Left ventricle myocardium inferior (tissue), 1 donor: ENCODE measurements around the gene ZNF174. TPM values are rescaled to one million over a fixed set of nuclear protein-coding genes. Genes with fewer than 3 reads are reported as not detected.

Source experiments
- DNase-seq: peaks from one replicate; pipeline ENCODE4 v3.0.0-alpha.2; 2020
- H3K27ac ChIP-seq: fragments of 200-600 bp; replicated peaks from 2 replicates; pipeline ENCODE4 v1.8.0; 2021
- H3K27me3 ChIP-seq: fragments of 200-600 bp; 2 replicates; pipeline ENCODE4 v1.8.0; 2021; ENCODE audit warnings: low read depth
- H3K36me3 ChIP-seq: fragments of 200-600 bp; 2 replicates; pipeline ENCODE4 v1.8.0; 2021
- H3K4me1 ChIP-seq: fragments of 200-600 bp; 2 replicates; pipeline ENCODE4 v1.8.0; 2021
- H3K4me3 ChIP-seq: fragments of 200-600 bp; 2 replicates; pipeline ENCODE4 v1.8.0; 2021; ENCODE audit warnings: mild to moderate bottlenecking, moderate library complexity
- H3K9me3 ChIP-seq: fragments of 200-600 bp; replicated peaks from 2 replicates; pipeline ENCODE4 v1.8.0; 2021
- intact Hi-C: fragments of 100-400 bp; cut with micrococcal nuclease; formaldehyde crosslinking; loops from one replicate; pipeline ENCODE4 v1.11.0; 2022
- long read RNA-seq: library from polyadenylated mRNA; unstranded; transcript quantifications from one replicate; pipeline ENCODE4 v2.0.0, GENCODE V29; 2021
- total RNA-seq: library from RNA; stranded (reverse); fragmentation: NEBNext Ultra II Directional; extraction: Animal tissue kit (Norgen Biotek cat#: 25700); gene quantifications from one replicate; pipeline ENCODE4 v1.2.1, GENCODE V29; 2021
- TF ChIP-seq, protein P1 (sequence below): fragments of 200-600 bp; IDR thresholded peaks from 2 replicates; pipeline ENCODE4 v1.8.0; 2021; ENCODE audit warnings: antibody characterized with exemption, mild to moderate bottlenecking, borderline replicate concordance
- donor health status: DM: no; HTN: yes; CAD: no; lungs with severe emphysema.

ZNF174 gene
- 10.1 TPM for total RNA-seq
- long read RNA-seq, transcript ZNF174-201 (3 exons, 2,260 nt) = major isoform, 24 of 32 reads
- long read RNA-seq, partial matches to known transcripts = 0 of 32 reads
- long read RNA-seq, other reads (novel, unspliced or antisense) = 3 of 32 reads

DNA sequence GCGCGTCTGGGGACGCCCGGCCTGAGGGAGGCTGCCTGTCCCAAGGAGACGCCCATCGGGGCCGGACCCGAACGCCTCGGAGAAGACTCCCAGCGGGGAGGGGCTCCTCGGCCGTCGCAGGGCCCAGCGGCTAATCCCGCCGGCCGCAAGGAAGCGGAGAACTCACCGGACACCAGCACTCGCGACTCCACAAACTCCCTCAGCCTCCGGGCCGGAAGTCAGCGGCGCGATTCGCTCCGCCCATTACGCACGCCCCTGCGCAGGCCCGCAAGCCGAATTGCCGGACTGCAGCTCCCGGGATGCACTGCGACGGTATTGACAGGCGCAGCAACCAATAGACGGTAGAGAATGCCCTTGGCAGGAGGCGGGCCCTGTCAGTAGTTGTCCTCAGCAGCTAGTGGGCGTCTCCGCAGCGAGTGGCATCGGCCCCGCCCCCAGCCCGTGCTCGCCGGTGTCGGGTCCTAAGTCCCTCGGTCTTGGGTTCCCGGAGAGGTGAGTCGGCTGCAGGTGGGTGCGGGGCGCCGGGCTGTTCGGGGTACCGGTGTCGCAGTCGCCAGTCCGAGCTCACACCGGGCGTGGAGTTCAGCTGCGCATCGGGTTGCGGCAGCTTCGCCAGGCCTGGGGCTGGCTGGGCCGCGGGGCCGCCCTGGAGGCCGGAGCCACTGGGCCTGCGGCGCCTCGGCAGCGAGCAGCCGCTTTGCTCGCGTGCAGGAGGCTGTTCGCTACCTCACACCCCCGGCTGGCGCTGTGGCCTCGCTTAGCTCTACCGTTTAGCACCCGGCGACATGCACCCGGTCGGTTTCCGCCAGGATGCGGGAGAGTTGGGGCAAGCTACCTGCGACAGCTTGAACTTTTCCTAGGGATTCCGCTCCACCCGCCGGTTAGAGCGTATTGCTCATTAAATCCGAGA lies at the start of gene ZNF174, which contains the start of gene ZSCAN32:
Gene ZNF174, plus strand, starts transcription at position 437 of the 910 bp plus-strand sequence. CDS start 790 bp downstream, outside the sequence.
Gene ZSCAN32, minus strand, starts transcription at position 226 of the 910 bp plus-strand sequence. CDS start 3,447 bp downstream, outside the sequence.
- intact Hi-C loops = no loop called here
- peaks cover 47% of the 10 kb centered on the region for H3K4me1 ChIP-seq
- H3K27ac ChIP-seq = peak within 1 kb of the TSS; percentile 94
- H3K36me3 ChIP-seq = peaks cover 60% of the 10 kb centered on the region
- H3K27me3 ChIP-seq = no peaks in the 10 kb centered on the region
- TF ChIP-seq, protein P1, sequence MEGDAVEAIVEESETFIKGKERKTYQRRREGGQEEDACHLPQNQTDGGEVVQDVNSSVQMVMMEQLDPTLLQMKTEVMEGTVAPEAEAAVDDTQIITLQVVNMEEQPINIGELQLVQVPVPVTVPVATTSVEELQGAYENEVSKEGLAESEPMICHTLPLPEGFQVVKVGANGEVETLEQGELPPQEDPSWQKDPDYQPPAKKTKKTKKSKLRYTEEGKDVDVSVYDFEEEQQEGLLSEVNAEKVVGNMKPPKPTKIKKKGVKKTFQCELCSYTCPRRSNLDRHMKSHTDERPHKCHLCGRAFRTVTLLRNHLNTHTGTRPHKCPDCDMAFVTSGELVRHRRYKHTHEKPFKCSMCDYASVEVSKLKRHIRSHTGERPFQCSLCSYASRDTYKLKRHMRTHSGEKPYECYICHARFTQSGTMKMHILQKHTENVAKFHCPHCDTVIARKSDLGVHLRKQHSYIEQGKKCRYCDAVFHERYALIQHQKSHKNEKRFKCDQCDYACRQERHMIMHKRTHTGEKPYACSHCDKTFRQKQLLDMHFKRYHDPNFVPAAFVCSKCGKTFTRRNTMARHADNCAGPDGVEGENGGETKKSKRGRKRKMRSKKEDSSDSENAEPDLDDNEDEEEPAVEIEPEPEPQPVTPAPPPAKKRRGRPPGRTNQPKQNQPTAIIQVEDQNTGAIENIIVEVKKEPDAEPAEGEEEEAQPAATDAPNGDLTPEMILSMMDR = no peak
- peak within 1 kb of the TSS; percentile 92 for H3K4me3 ChIP-seq
- H3K9me3 ChIP-seq = peaks cover 46% of the 10 kb centered on the region
- DNase-seq = peak; percentile 98

DNA sequence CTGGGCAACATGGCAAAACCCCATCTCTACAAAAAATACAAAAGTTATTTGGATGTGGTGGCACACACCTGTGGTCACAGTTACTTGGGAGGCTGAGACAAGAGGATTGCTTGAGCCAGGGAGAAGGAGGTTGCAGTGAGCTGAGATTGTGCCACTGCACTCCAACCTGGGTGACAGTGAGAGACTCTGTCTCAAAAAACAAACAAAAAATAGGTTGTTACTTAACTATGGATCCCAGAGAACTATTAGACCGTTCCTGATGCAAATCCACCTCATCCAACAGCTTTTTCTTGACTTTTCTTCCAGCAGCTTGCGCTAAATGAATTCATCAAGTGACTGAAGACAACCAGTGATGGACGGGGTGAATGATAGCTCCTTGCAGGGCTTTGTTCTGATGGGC lies 45.4 kb upstream of the ZNF174 start, which contains the start of gene OR2C1:
Gene OR2C1, plus strand, starts transcription at position 301 of the 400 bp plus-strand sequence. Its CDS starts 52 bp downstream, at position 353.
- H3K4me3 ChIP-seq = no peak within 1 kb of the TSS
- no peak for DNase-seq
- intact Hi-C loops = no loop called here
- no peak within 1 kb of the TSS for H3K27ac ChIP-seq
- TF ChIP-seq, protein P1 = no peak
- no peaks in the 10 kb centered on the region for H3K9me3 ChIP-seq
- no peaks in the 10 kb centered on the region for H3K27me3 ChIP-seq
- no peaks in the 10 kb centered on the region for H3K36me3 ChIP-seq
- H3K4me1 ChIP-seq = no peaks in the 10 kb centered on the region

DNA sequence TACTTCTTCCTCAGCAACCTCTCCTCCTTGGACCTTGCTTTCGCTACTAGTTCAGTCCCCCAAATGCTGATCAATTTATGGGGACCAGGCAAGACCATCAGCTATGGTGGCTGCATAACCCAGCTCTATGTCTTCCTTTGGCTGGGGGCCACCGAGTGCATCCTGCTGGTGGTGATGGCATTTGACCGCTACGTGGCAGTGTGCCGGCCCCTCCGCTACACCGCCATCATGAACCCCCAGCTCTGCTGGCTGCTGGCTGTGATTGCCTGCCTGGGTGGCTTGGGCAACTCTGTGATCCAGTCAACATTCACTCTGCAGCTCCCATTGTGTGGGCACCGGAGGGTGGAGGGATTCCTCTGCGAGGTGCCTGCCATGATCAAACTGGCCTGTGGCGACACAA lies 44.9 kb upstream of the ZNF174 start:
- DNase-seq = no peak
- H3K4me3 ChIP-seq = no peak overlapping the region
- no peaks in the 10 kb centered on the region for H3K36me3 ChIP-seq
- no peaks in the 10 kb centered on the region for H3K4me1 ChIP-seq
- no peaks in the 10 kb centered on the region for H3K9me3 ChIP-seq
- no peak overlapping the region for H3K27ac ChIP-seq
- TF ChIP-seq, protein P1 = no peak
- H3K27me3 ChIP-seq = peaks cover 4% of the 10 kb centered on the region
- intact Hi-C loops = no loop called here

DNA sequence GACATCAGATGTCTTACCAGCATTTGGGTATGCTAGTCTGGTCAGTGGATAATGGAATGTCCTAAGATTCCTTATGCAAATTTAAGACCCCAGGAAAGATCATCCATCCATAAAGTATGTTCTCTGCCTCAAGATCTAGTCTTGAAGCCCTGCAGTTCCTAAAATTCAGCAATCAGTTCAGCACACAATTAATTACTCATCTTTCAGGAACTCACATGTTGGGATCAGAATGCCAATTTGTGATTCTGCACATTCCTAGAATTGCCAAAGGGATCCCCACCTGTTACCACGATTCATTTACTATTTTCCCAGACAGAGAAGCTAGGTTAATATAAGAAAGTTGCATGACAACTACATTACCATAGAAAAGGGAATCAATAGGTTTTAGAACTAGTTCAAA lies 42.1 kb upstream of the ZNF174 start:
- Histone ChIP-seq H3K27me3 (peaks cover 16% of the 10 kb centered on the region), H3K4me3 (no peak overlapping the region), H3K27ac (no peak overlapping the region), H3K36me3 (no peaks in the 10 kb centered on the region), H3K9me3 (no peaks in the 10 kb centered on the region), H3K4me1 (no peaks in the 10 kb centered on the region)
- intact Hi-C loops = no loop called here
- no peak for DNase-seq
- TF ChIP-seq, protein P1 = no peak

DNA sequence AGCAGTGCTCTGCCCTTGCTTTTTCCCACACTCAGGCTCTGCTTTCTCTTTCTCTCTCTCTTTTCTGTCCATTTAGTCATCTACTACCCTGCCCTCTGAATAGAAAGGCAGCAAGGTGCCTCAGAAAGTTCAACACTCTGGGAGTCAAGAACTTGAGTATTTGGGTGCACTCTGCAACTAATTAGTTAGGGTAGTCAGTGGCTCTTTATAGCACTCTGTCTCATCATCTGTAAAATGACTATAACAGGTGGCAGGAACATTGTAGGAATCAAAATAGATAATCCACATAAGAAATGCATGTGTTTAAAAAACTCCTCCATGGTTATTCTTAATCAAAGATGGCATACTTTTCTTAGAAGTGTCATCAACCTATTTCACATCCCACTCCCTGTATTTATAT lies 38.1 kb upstream of the ZNF174 start:
- DNase-seq = no peak
- no peaks in the 10 kb centered on the region for H3K9me3 ChIP-seq
- intact Hi-C loops = no loop called here
- peaks cover 7% of the 10 kb centered on the region for H3K36me3 ChIP-seq
- TF ChIP-seq, protein P1 = no peak
- no peak overlapping the region for H3K4me3 ChIP-seq
- no peak overlapping the region for H3K27ac ChIP-seq
- peaks cover 16% of the 10 kb centered on the region for H3K27me3 ChIP-seq
- no peaks in the 10 kb centered on the region for H3K4me1 ChIP-seq
